Measurements from ENCODE around the gene CADPS.

CADPS gene

DNA sequence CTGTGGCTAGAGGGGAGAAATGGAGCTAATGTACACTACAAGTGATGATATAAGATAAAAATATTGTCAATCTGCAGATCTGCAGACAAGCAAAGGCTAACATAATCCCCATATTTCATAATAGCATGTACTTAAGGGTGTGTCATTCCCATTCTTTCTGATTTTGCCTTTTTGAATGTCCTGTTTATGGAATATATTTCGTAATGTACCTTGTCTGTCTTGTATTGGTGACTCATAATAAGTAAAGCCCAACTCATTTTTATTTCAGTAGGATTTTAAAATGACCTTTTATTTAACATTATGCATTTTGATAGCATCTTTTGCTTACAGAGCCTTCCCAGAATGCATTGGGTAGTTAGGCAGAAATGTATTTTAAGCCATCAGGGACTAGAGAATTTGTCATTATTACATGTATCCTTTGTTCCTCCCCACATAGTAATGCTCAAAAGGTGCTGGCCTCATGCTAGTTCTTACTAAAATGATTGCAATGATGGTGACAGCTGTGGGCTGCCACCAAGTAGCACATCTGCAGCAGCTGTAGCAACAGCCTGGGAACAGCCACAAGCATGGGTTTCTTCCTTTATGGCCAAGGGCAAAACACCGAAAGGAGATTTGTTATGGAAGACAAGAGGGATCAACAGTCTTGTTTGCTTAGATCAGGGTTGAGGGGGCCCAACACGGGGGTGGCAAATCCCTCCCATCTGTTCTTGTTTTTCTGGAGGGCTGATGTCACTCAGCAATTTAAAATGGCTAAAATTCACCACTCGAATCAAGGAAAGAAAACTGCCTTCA is 188.5 kb downstream of the CADPS start:
- peak; percentile 78 for DNase-seq (ENCODE audit: low read depth)

DNA sequence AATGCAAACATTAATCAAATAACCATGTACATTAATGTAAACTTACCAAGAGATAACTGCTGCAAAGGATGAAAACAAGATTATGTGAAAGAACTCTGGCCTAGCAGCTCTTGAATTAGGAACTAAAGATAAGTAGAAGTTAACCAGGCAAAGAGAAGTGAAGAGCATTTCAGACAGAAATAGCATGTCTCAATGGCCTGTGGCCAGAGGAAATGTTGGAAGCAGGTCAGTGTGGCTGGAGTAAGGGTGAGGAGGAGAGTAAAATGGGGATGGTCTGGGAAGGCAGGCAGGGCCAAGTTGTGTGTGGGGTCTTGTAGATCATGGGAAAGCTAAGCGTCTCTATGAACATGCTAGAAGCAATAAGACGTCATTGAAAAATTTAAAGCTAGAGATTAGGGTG is 192.4 kb downstream of the CADPS start:
- DNase-seq (ENCODE audit: low read depth), result no peak

DNA sequence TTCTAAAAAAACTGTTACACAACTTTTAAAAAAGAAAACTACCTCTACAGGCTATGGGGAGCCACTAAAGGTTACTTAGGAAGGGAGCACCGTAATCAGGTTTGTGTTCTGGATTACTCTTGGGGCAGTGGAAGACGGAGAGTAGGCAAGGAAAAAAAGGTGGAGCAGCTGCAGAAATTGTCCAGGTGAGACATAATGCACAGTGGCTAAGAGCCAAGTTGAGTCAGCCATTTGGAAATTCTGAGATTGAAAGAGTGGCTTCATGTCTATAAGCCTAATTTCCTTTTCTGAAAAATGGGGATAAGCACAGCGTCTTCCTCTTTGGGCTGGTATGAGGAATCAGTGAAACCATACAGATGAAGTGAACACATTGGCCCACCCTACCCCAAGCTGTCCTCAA is 195.2 kb downstream of the CADPS start:
- DNase-seq (ENCODE audit: low read depth), result no peak

DNA sequence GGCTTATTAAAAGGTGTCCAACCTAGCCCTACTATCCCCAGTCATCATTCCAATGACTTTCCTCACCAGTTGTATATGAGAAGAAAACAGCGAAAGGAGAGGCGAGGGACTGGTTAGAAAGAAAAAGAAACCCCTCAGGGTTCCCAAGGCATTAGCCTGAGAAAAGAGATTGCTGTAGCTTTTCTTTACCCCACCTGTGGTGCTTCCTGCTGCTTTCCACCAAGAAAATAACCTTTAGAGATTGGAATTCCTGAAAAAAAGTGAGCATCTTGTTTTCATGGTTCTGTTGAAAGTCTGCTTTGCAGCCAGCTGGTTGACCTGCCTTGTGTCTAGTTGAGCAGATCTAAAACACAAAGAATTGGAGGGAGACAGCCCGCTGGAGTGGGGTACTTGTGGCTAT is 196.4 kb downstream of the CADPS start:
- DNase-seq (ENCODE audit: low read depth), result no peak

- no peak for DNase-seq (ENCODE audit: low read depth)
Observed at GRCh38 chr3:62677926-62678325, 197.3 kb downstream of the CADPS start.

GRCh38 chr3:62676689-62677271 is 198.4 kb downstream of the CADPS start:
- no peak for DNase-seq (ENCODE audit: low read depth)

GRCh38 chr3:62675492-62675891 is 199.7 kb downstream of the CADPS start:
- DNase-seq (ENCODE audit: low read depth), result no peak

DNA sequence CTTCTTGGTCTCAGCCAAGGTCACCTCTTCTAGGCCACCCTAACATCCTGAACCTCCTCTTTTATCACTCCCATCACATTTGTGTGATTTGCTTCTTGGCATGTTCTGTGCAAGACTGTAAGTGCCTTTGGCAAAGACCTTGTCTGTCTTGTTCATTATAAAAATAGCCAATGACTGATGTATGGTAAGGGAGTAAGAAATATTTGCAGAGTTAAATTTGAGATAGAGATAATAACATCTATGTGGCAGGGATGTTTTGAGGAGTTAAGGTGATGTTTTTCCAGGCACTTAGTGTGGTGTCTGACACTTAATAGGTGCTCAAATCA is 202.3 kb downstream of the CADPS start:
- no peak for DNase-seq (ENCODE audit: low read depth)

GRCh38 chr3:62672270-62672987 is 202.8 kb downstream of the CADPS start:
- DNase-seq (ENCODE audit: low read depth), result no peak

- DNase-seq (ENCODE audit: low read depth), result peak; percentile 46
Observed at GRCh38 chr3:62670351-62670750, 204.9 kb downstream of the CADPS start.

DNA sequence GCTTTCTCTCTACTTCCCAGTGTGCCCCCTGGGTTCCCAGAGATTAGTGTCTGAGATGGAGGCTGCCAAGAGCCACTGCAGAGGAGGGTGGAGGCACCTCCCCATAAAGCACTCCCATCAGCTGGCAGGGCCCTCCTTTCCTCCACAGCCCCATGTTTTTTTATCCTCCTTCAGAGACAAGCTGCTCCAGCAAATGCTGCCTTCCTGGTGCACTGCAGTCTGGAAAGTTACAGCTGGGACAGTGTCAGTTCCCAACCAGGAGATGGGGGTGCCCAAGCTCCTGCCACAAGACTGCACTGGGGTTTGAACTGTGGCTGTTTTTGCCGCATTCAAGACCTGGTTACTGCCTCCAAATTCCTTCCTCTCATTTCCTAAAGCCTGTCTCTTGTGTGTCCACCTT is 206.1 kb downstream of the CADPS start:
- DNase-seq (ENCODE audit: low read depth), result no peak

DNA sequence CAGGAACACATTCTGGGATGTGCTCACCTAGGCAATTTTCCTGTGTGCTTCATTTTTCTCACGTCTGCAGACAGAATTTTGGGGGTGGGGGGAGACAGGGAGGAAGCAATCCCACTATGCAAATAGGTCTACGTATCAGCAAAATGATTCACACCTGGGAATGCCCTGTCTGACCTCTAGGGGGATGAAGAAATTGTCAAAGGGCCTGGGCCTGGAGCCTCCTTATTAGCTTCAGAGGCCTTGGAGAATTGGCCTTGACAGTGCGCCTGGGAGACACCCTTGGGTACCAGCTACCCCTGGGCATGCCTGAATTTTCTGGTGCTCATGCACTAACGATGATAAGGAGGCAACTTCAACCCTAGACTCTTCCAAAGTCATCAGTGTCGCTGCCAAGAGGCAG is 207.5 kb downstream of the CADPS start:
- DNase-seq (ENCODE audit: low read depth), result no peak

- peak; percentile 44 for DNase-seq (ENCODE audit: low read depth)
Observed at GRCh38 chr3:62665627-62666437, 209.4 kb downstream of the CADPS start.

- no peak for DNase-seq (ENCODE audit: low read depth)
Observed at GRCh38 chr3:62662677-62663076, 212.5 kb downstream of the CADPS start.

- DNase-seq (ENCODE audit: low read depth), result no peak
Observed at GRCh38 chr3:62659660-62660059, 215.6 kb downstream of the CADPS start.

DNA sequence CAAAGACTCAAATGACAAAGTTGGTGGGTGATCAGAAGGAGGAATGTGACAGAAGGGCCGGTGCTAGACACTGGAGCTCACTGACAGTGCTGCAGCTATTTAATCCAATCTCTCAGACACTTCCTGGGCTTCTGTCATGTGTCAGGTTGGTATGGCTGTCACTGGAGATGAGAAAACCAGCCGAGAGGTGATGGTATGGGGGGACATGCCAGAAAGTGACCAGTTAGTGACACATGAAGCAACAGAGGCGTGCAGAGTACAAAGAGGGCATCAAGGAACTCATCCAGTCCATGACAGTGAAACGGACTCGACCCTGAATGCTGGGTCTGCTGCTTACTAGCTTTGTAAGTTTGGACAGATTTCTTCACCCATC is 219.5 kb downstream of the CADPS start:
- DNase-seq (ENCODE audit: low read depth), result no peak

- DNase-seq (ENCODE audit: low read depth), result no peak
Observed at GRCh38 chr3:62655056-62655690, 220.0 kb downstream of the CADPS start.

GRCh38 chr3:62653796-62654195 is 221.4 kb downstream of the CADPS start:
- no peak for DNase-seq (ENCODE audit: low read depth)

DNA sequence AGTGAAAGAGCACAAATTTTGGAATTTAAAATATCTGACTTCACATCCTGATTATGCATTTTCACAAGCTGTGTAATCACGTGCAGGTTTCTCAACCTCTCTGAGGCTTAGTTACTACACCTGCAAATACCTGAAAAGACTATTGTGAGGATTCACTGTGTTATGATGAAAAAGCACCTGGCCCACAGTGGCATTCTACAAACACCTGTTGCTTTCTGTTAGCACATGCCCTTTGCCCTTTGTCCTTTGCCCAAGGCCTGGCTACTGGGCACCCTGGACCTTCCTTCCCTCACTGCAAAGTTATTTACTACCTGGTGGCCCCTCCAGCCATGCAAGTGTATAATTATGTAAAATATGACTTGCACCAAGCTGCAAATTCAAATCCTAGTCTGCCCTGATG is 227.5 kb downstream of the CADPS start:
- DNase-seq (ENCODE audit: low read depth), result no peak

DNA sequence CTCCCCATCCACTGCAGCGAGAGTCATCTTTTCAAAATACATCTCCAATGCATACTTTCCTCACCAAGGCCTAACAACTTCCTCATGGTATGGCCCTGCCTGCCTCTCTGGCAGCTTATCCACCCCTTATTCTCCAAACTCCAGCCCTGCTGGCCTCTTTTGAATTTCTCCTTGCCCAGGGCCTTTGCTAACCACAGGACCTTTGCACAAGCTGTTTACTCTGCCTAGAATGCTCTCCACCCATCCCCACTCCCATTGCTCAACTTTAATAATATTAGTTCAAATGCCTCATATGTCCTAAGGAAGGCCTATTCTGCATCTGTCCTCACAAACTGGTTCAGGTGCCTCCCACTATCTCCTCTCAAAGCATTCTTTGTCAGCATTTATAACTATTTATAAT is 230.7 kb downstream of the CADPS start:
- DNase-seq (ENCODE audit: low read depth), result no peak

DNA sequence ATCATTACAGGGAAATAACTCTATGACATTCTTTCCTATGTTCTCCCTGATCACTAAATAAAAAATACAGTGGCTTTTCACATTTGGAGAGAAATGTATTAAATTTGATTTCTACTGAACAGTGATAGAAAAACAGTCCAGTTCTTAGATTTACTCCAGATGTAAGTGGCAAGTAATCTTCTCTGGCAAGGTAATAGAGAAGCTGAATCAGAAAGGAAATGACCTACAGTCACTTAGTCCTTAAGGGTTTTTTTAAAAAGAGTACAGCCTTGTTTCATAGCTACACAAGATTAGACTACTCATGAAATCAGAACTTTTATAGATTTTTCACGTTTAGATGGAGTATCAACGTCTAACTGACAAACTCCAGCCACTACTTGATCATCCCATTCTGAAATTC is 236.9 kb downstream of the CADPS start:
- DNase-seq (ENCODE audit: low read depth), result no peak

- no peak for DNase-seq (ENCODE audit: low read depth)
Observed at GRCh38 chr3:62636235-62636826, 238.9 kb downstream of the CADPS start.
